COLO829 (cell line): Measurements from ENCODE around the gene SIGLEC14.
"Not testable (repeated sequence)": the region's sequence is repeated elsewhere in the genome, so short reads cannot be mapped to it uniquely, and the experiment has no call there.

Source experiments
- DNase-seq: peaks from one replicate; pipeline ENCODE4 v3.0.0; 2012; ENCODE audit warnings: low spot score

SIGLEC14 gene, protein sequence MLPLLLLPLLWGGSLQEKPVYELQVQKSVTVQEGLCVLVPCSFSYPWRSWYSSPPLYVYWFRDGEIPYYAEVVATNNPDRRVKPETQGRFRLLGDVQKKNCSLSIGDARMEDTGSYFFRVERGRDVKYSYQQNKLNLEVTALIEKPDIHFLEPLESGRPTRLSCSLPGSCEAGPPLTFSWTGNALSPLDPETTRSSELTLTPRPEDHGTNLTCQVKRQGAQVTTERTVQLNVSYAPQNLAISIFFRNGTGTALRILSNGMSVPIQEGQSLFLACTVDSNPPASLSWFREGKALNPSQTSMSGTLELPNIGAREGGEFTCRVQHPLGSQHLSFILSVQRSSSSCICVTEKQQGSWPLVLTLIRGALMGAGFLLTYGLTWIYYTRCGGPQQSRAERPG

DNA sequence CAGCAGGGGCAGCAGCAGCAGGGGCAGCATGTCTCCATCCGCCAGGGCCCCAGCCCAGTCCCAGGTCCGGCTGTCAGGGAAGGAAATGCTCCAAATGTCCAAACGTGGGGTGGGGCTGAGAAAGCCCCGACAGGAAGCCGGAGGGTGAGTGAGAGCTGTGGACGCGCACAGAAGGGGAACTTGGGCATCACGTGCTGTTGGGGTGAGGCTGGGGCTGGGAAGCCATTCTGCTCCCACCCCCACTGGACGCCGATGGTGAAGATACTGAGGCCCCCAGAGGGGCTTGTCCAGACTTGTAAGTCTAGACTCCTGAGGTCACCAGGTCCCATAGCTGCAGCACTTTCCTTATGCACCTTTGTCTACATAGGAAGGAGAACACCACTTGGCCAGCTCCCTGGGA lies at the start of gene SIGLEC14:
SIGLEC14 (minus strand) TSS at position 96 of the 400 bp plus-strand sequence; CDS start at position 30, 66 bp downstream.
- DNase-seq, result not testable (repeated sequence)

- no peak for DNase-seq
Observed at GRCh38 chr19:51695702-51696315, 49.2 kb upstream of the SIGLEC14 start.

GRCh38 chr19:51695088-51695487 lies 48.5 kb upstream of the SIGLEC14 start:
- no peak for DNase-seq

GRCh38 chr19:51694318-51695085 lies 47.9 kb upstream of the SIGLEC14 start:
- no peak for DNase-seq

DNA sequence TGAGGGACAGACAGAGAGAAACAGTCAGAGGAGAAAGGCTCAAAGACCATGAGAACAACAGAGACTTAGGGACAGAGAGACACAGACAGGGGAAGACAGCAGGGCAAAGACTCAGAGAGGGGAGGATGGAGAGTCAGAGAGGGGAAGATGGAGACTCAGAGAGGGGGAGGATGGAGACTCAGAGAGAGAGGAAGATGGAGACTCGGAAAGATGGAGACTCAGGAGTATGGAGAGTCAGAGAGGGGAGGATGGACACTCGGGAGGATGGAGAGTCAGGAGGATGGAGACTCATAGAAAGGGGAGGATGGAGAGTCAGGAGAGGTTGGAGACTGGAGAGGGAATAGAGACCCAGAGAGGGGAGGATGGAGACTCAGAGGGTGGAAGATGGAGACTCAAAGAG lies 47.2 kb upstream of the SIGLEC14 start:
- DNase-seq, result no peak

- no peak for DNase-seq
Observed at GRCh38 chr19:51693260-51693659, 46.6 kb upstream of the SIGLEC14 start, which contains the start of gene SPACA6. TSS of gene SPACA6 (plus strand) at chr19:51693330. CDS start at chr19:51693527, 197 bp downstream.

DNA sequence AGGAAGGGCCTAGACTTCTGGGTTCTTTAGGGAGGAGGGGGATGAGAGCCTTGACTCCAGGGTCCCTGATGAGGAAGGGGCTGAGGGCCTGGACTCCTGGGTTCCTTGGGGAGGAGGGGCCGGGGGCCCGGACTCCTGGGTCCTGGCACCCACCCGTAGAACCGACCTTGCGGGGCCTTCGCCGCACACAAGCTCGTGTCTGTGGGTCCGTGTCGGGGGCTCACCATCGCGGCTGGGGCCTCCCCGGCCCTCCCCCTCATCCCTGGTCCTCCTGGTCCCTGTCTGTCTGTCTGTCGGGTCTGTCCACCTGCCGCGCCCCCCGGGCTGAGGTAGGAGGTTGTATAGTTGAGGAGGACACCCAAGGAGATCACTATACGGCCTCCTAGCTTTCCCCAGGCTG lies 45.8 kb upstream of the SIGLEC14 start:
- DNase-seq, result no peak

- no peak for DNase-seq
Observed at GRCh38 chr19:51691584-51692428, 45.2 kb upstream of the SIGLEC14 start.

GRCh38 chr19:51691074-51691583 lies 44.5 kb upstream of the SIGLEC14 start:
- DNase-seq, result no peak

DNA sequence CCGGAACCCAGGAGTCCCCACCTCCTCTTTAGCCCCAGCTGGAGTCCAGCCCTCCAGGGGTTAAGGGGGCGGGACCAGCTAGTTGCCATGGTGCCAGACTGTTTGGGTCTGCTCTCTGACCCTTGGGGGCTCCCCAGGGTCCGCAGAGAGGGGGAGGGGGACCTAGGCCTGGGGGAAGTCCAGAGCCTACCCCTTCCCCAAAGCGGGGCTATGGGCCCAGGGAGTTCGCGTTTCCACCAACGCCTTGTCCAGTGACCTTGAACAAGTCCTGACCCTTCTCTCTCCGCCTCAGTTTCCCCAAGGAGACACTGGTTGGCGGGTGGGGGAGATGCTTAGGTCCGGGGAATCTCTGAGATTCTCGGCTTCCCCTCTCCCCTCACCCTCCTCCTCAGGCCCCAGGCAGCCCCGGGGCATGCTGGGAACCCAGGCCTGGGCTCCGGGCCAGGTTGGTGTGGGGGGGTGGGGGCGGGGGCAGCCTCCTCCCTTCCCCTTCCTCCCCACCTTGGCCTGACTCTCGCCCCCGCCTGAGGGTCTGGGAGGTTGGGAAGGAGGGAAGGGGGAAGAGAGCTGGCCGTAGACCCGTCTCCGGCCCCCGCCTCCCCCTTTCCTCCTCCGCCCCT lies 43.9 kb upstream of the SIGLEC14 start:
- DNase-seq, result peak; percentile 41

- DNase-seq, result no peak
Observed at GRCh38 chr19:51689751-51690453, 43.3 kb upstream of the SIGLEC14 start.

- peak; percentile 57 for DNase-seq
Observed at GRCh38 chr19:51688671-51689571, 42.3 kb upstream of the SIGLEC14 start.

GRCh38 chr19:51687791-51688670 lies 41.4 kb upstream of the SIGLEC14 start:
- no peak for DNase-seq

DNA sequence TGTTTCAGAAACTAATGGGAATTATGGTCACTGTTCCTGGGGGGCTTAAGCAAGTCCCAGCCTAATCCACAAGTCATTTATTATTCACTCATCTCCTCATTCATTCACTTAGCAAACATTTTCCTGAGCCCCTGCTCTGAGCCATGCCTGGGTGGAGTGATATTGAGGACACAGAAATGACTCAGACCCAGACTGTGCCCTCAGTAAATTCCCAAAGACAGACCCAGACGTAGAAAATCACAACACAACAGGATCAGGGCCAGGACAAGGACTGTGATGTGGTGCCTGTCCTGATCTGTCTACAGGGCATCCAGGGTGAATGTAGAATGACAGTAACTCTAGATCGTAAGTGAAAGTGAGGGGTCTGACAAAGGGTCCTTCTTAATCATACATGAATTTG lies 39.5 kb upstream of the SIGLEC14 start:
- no peak for DNase-seq

DNA sequence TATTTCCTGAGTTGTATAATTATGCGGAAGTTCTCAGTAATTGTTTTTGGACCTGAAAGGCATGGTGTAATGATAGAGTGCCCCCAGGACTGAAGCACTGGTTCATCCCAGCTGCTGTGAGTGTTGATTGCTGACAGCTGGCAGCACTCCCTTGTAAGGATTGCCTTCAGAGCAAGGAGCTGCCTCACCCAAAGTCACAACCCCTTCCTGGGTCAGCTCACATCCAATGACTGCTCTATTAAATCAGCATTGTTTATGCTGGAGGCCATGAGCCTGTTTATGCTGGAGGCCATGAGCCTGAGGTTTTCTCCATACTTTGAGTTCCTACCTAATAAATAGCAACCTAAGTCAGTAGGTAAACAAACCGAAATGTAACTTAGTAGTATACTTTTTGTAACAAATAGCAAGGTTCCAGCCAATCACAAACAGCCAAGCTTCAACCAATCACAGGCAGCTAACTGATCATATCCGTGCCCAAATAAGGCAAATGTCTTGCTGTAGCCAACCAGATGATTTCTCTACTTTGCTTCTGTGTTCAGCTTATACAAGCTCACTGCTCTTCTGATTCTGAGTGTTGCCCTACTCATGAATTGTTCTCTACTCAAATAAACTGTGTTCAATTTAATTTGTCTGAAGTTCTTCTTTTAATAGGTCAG lies 34.8 kb upstream of the SIGLEC14 start:
- no peak for DNase-seq

- no peak for DNase-seq
Observed at GRCh38 chr19:51680474-51680873, 33.8 kb upstream of the SIGLEC14 start.

- no peak for DNase-seq
Observed at GRCh38 chr19:51676566-51677083, 30.0 kb upstream of the SIGLEC14 start.
